Activated CD8-positive, alpha-beta T cell treated with anti-CD3 and anti-CD28 coated beads for 36 hours (primary cell): ENCODE measurements around the gene LAGE3. TPM values are rescaled to one million over a fixed set of nuclear protein-coding genes. Genes with fewer than 3 reads are reported as not detected.

ENCODE experiments used
- ATAC-seq: fragments of 200-7000 bp; cut with Tn5 transposase; one replicate; pipeline ENCODE4 v1.10.0; 2021; ENCODE audit warnings: mild to moderate bottlenecking, moderate library complexity
- CTCF ChIA-PET: fragments of 350-600 bp; sonication (Branson Sonifier 250); formaldehyde crosslinking; loops from one replicate; lab custom pipeline; 2021; ENCODE audit warnings: antibody characterized with exemption; lab: Charles Lee
- POLR2A ChIA-PET: fragments of 350-600 bp; sonication (Branson Sonifier 250); formaldehyde crosslinking; loops from one replicate; lab custom pipeline; 2021; ENCODE audit warnings: antibody characterized with exemption; lab: Charles Lee
- DNase-seq: peaks from one replicate; pipeline ENCODE4 v3.0.0-alpha.2; 2020
- H3K27ac Mint-ChIP-seq: one replicate; pipeline ENCODE4 v1.8.0; 2021; ENCODE audit warnings: mild to moderate bottlenecking, mixed read lengths
- H3K27me3 Mint-ChIP-seq: one replicate; pipeline ENCODE4 v1.8.0; 2021; ENCODE audit warnings: mixed read lengths
- H3K36me3 Mint-ChIP-seq: one replicate; pipeline ENCODE4 v1.8.0; 2021; ENCODE audit warnings: low read depth, mixed read lengths
- H3K4me1 Mint-ChIP-seq: one replicate; pipeline ENCODE4 v1.8.0; 2021; ENCODE audit warnings: low read depth, mixed read lengths
- H3K4me3 Mint-ChIP-seq: one replicate; pipeline ENCODE4 v1.8.0; 2021; ENCODE audit warnings: mild to moderate bottlenecking, moderate library complexity, mixed read lengths
- H3K9me3 Mint-ChIP-seq: one replicate; pipeline ENCODE4 v1.8.0; 2021; ENCODE audit warnings: mixed read lengths
- intact Hi-C: fragments of 100-400 bp; cut with micrococcal nuclease; formaldehyde crosslinking; loops from one replicate; pipeline ENCODE4 v1.10.0; 2022
- total RNA-seq, 2 experiments: library from RNA; stranded (reverse); gene quantifications; one replicate each; pipeline ENCODE4 v1.2.3, GENCODE V29; 2021
- TF ChIP-seq, protein P1 (sequence below): fragments of 200-600 bp; IDR thresholded peaks from one replicate; pipeline ENCODE4 v1.8.0; 2022; ENCODE audit warnings: antibody characterized with exemption, mild to moderate bottlenecking

Gene LAGE3
- total RNA-seq, 2 experiments from 2014 or later, result 49.8 to 50.1 TPM

GRCh38 chrX:154444755-154445246 lies 34.3 kb downstream of the LAGE3 start:
- H3K36me3 Mint-ChIP-seq, result peaks cover 8% of the 10 kb centered on the region
- intact Hi-C loops, result no loop called here
- CTCF ChIA-PET, result no interaction called here
- POLR2A ChIA-PET, result interaction anchor here (0.6 to 1.9 kb wide), 4 partner anchors 16 to 66 kb away, joined by 3 to 6 read pairs (median 4); partner anchors contain the start of gene EMD
- no peaks in the 10 kb centered on the region for H3K27me3 Mint-ChIP-seq
- H3K4me1 Mint-ChIP-seq, result peaks cover 28% of the 10 kb centered on the region
- TF ChIP-seq, protein P1, sequence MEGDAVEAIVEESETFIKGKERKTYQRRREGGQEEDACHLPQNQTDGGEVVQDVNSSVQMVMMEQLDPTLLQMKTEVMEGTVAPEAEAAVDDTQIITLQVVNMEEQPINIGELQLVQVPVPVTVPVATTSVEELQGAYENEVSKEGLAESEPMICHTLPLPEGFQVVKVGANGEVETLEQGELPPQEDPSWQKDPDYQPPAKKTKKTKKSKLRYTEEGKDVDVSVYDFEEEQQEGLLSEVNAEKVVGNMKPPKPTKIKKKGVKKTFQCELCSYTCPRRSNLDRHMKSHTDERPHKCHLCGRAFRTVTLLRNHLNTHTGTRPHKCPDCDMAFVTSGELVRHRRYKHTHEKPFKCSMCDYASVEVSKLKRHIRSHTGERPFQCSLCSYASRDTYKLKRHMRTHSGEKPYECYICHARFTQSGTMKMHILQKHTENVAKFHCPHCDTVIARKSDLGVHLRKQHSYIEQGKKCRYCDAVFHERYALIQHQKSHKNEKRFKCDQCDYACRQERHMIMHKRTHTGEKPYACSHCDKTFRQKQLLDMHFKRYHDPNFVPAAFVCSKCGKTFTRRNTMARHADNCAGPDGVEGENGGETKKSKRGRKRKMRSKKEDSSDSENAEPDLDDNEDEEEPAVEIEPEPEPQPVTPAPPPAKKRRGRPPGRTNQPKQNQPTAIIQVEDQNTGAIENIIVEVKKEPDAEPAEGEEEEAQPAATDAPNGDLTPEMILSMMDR, result no peak
- DNase-seq (no peak), ATAC-seq (no peak)
- no peaks in the 10 kb centered on the region for H3K9me3 Mint-ChIP-seq
- H3K27ac Mint-ChIP-seq, result no peak overlapping the region
- peak overlapping the region; percentile 55 for H3K4me3 Mint-ChIP-seq

DNA sequence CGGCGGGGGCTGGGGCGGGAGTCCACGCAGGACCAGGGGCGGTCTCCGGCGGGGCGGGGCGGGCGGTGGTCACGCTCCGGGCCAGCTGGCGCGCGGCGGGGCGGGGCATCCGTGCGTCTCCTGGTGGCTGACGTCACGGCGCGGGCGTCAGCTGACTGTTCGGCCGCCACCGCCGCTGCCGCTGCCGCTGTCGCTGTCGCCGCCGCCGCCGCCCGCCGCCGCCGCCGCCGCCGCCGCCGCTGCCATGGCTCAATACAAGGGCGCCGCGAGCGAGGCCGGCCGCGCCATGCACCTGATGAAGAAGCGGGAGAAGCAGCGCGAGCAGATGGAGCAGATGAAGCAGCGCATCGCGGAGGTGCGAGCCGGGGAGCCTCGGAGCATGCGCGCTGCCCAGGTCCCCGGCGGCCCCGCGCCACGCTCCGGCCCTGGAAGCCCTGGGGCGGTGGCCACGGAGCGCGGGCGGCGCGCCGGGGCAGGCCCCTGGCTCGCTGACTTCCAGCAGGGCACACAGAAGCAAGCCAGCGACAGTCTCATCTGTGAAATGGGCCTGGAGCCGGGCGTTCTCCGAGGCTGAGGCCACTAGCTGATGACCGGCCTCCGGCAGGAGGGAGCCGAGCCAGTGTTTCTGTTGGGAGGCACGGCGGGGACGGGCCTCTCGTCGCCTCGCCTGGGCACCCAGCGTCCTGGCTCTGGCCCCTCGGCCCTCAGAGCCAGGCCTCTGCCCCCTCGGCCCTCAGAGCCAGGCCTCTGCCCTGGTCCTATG lies 34.9 kb downstream of the LAGE3 start, which contains the start of gene FAM50A:
TSS of gene FAM50A (plus strand) at position 150 of the 763 bp plus-strand sequence. CDS start at position 245, 95 bp downstream.
- Mint-ChIP-seq H3K27ac (peak within 1 kb of the TSS; percentile 67), H3K4me3 (peak within 1 kb of the TSS; percentile 69), H3K9me3 (no peaks in the 10 kb centered on the region), H3K36me3 (peaks cover 7% of the 10 kb centered on the region), H3K4me1 (peaks cover 28% of the 10 kb centered on the region), H3K27me3 (no peaks in the 10 kb centered on the region)
- POLR2A ChIA-PET, result interaction anchor here (1.5 kb wide), 1 partner anchor 34 kb away, joined by 4 read pairs; no protein-coding TSS in a partner anchor
- CTCF ChIA-PET, result interaction anchor here (1.0 kb wide), 1 partner anchor 83 kb away, joined by 3 read pairs; no protein-coding TSS in a partner anchor
- TF ChIP-seq, protein P1, result no peak
- DNase-seq (peak; percentile 77), ATAC-seq (peak; percentile 85)
- intact Hi-C loops, result no loop called here

GRCh38 chrX:154443479-154443910 lies 35.6 kb downstream of the LAGE3 start:
- no peaks in the 10 kb centered on the region for H3K27me3 Mint-ChIP-seq
- DNase-seq (no peak), ATAC-seq (peak; percentile 16)
- peaks cover 10% of the 10 kb centered on the region for H3K36me3 Mint-ChIP-seq
- CTCF ChIA-PET, result interaction anchor here (1.0 kb wide), 1 partner anchor 84 kb away, joined by 3 read pairs; no protein-coding TSS in a partner anchor
- peaks cover 31% of the 10 kb centered on the region for H3K4me1 Mint-ChIP-seq
- POLR2A ChIA-PET, result no interaction called here
- TF ChIP-seq, protein P1, result no peak
- peak overlapping the region; percentile 69 for H3K4me3 Mint-ChIP-seq
- H3K27ac Mint-ChIP-seq, result peak overlapping the region; percentile 67
- no peaks in the 10 kb centered on the region for H3K9me3 Mint-ChIP-seq
- intact Hi-C loops, result no loop called here

DNA sequence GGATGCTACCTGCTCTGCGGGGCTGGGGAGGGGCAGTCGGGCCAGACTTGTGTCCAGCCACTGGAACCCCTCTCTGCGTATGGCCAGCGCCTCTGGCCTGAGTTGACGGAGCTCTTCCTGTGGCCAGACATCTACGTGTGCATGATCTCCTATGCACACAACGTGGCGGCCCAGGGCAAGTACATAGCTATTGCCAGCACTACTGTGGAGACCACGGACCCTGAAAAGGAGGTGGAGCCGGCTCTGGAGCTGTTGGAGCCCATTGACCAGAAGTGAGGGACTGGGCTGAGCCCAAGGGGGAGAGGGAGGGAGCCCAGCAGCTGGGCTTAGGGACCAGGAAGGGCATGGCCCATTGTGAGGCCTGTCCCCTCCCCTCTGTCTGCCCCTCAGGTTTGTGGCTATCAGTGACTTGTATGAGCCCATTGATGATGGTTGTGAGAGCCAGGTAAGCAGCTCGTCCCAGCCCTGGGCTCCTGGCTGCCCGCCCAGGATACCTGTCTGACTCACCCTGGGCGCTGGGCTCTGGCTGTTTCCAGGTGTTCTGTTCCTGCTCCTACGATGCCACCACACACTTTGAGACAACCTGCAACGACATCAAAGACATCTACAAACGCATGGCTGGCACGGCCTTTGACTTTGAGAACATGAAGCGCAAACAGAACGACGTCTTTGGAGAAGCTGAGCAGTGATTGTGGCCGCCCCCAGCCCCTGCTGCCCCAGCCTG lies 36.9 kb downstream of the LAGE3 start:
- peaks cover 35% of the 10 kb centered on the region for H3K4me1 Mint-ChIP-seq
- H3K27ac Mint-ChIP-seq, result no peak overlapping the region
- no peaks in the 10 kb centered on the region for H3K9me3 Mint-ChIP-seq
- H3K36me3 Mint-ChIP-seq, result peaks cover 10% of the 10 kb centered on the region
- H3K4me3 Mint-ChIP-seq, result no peak overlapping the region
- no peaks in the 10 kb centered on the region for H3K27me3 Mint-ChIP-seq
- DNase-seq (no peak), ATAC-seq (no peak)
- ChIA-PET POLR2A (interaction anchor here (0.8 to 1.0 kb wide), 2 partner anchors 44 to 100 kb away, joined by 5 read pairs; partner anchors contain the start of gene UBL4A), CTCF (interaction anchor here (1.2 kb wide), 1 partner anchor 48 kb away, joined by 3 read pairs; the partner anchor contains the start of gene SLC10A3)
- intact Hi-C loops, result no loop called here
- TF ChIP-seq, protein P1, result no peak
